Posterior vena cava (tissue), 2 donors: ENCODE data around the gene HMHB1. TPM values are rescaled to one million over a fixed set of nuclear protein-coding genes. Genes with fewer than 3 reads are reported as not detected.

ENCODE experiments used
- DNase-seq: peaks from one replicate; pipeline ENCODE4 v3.0.0-alpha.2; 2020; ENCODE audit warnings: low spot score
- intact Hi-C, 2 donors: fragments of 100-400 bp; cut with DNase I; formaldehyde crosslinking; loops; one replicate each; pipeline versions ENCODE4 v1.14.1 to v1.14.2; 2022 to 2023
- total RNA-seq, 2 donors: library from RNA; stranded (reverse); fragmentation: NEBNext Ultra II Directional; extraction: Animal tissue kit (Norgen Biotek cat#: 25700); gene quantifications; one replicate each; pipeline ENCODE4 v1.2.1, GENCODE V29; 2021
- donor health status: DM: yes; HTN: yes; CAD: no.
- donor health status: DM: yes; HTN: yes; CAD: no.

The HMHB1 gene
- total RNA-seq, 2 donors from 2014 or later, result not detected

- no peak for DNase-seq
- intact Hi-C loops, result no loop called here
Observed at GRCh38 chr5:143850050-143850683, 38.2 kb downstream of the HMHB1 start.

- DNase-seq, result no peak
- intact Hi-C loops, result no loop called here
Observed at GRCh38 chr5:143851383-143851782, 39.4 kb downstream of the HMHB1 start.

DNA sequence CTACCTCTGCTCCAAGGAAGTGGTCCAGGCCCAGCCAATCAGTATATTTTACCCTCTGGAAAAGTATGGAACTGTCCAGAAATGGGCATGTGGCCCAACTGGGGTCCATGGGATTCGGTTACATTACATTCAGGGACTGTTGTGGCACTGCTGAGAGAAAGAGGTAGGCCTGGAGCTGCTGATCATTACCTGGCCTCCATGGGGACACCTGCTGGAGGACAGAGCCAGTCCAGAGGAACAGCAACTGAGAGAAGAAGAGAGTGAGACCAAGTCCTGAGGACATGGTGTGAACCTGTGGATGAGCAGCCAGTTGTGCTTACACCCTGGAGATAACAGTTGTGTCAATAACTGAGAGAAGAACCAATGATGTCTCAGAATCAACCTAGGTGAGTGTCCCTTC is 48.2 kb downstream of the HMHB1 start:
- intact Hi-C loops, result no loop called here

DNA sequence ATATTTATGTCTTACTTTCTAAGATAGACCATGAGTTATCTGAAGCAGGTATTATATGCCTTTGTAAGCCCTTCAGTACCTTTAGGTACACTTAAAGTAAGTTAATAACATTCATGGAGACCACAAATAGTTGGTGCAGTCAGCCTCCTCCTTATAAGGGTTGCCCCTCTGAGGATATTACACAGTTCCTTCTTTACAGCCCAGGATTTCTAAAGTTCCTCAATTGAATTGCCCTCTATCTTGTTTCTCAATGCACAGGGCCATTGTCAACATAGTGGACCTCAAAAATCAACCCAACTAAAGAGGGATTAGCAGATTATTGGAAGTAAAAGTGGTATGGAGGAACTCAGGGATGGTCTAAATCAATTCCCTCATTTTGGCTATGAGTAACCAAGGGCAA is 50.3 kb downstream of the HMHB1 start:
- intact Hi-C loops, result no loop called here
- no peak for DNase-seq

More for the DNA sequence above, 48.2 kb downstream of the HMHB1 start:
- no peak for DNase-seq

DNA sequence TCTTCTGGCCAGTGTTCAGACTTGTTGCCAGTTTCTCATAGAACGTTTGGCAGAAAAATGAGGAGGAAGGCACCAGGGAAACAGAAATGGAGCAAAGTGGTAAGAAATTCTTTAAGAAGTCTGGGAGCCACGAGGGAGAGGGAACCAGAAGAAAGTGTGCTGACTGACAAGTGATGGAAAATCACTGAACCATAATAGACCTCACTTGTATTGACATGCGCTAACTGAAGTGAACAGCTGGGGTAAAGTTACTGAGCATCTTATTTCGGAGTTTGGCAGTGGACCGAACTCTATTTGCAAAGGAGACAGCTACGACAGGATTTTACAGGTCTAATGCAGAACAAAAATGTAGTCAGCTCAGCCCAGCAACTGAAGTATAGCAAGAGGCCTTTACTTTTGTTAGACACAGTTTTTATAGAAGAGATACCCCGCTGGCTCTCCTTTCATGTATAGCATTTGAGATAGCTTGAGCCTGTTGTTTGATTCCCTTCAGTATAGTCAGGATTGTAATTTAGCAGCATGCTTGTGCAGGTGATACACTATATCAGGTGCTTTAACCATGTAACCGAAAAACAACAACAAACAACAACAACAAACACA is 53.6 kb downstream of the HMHB1 start:
- intact Hi-C loops, result no loop called here

More for the DNA sequence above, 53.6 kb downstream of the HMHB1 start:
- no peak for DNase-seq
